Right lobe of liver (tissue), 6 donors: ENCODE measurements around the gene ACSBG1. TPM values are rescaled to one million over a fixed set of nuclear protein-coding genes. Genes with fewer than 3 reads are reported as not detected.

Experiments used
- ATAC-seq, 4 donors: fragments of 200-7000 bp; cut with Tn5 transposase; one replicate each; pipeline ENCODE4 v1.9.1; 2020; ENCODE audit warnings: mild to moderate bottlenecking in 4 of 4, moderate library complexity in 4 of 4
- DNase-seq, 3 donors: peaks; one replicate each; pipeline ENCODE4 v3.0.0-alpha.2; 2020
- H3K27ac ChIP-seq, 3 donors: fragments of 200-600 bp; one replicate each; pipeline ENCODE4 v1.8.0; 2022
- H3K27me3 ChIP-seq, 2 donors: fragments of 200-600 bp; one replicate each; pipeline ENCODE4 v1.8.0; 2022
- H3K36me3 ChIP-seq, 4 donors: fragments of 200-600 bp; sonication (generic) in 1 of 4; one replicate each; pipeline versions ENCODE4 v1.5.1 to v1.8.0; 2017 to 2022; ENCODE audit warnings: control low read depth in 1 of 4
- H3K4me1 ChIP-seq, 4 donors: fragments of 200-600 bp; sonication (generic) in 1 of 4; one replicate each; pipeline versions ENCODE4 v1.5.1 to v1.8.0; 2017 to 2022; ENCODE audit warnings: control low read depth in 1 of 4
- H3K4me3 ChIP-seq, 3 donors: fragments of 200-600 bp; one replicate each; pipeline ENCODE4 v1.8.0; 2022
- H3K9me3 ChIP-seq, 4 donors: fragments of 200-600 bp; sonication (generic) in 1 of 4; one replicate each; pipeline versions ENCODE4 v1.5.1 to v1.8.0; 2017 to 2022; ENCODE audit warnings: control low read depth in 1 of 4
- POLR2A ChIP-seq: fragments of 450-650 bp; IDR thresholded peaks from one replicate; pipeline ENCODE4 v1.6.1; 2017; ENCODE audit warnings: antibody characterized with exemption, mild to moderate bottlenecking
- WGBS: methylation state at CpG from one replicate; pipeline ENCODE4 v1.1.6; 2018; ENCODE audit warnings: low coverage, low lambda C conversion rate; ENCODE audit not compliant: insufficient coverage; ENCODE audit errors: missing lambda C conversion rate; 5-methylcytosine and 5-hydroxymethylcytosine counted together
- intact Hi-C, 2 donors: fragments of 100-400 bp; cut with DNase I; formaldehyde crosslinking; loops; one replicate each; pipeline versions ENCODE4 v1.11.2 to v1.14.1; 2022
- total RNA-seq, 6 experiments: library from RNA; depleted of rRNA in 2 of 6; stranded (reverse); fragments of >200 nt in 2 of 6; fragmentation: NEBNext Ultra II Directional in 3 of 6; extraction: Animal tissue kit (Norgen Biotek cat#: 25700) in 3 of 6; gene quantifications; one replicate each; pipeline versions ENCODE4 v1.1.0 to v1.2.4, GENCODE V29; 2016 to 2023
- TF ChIP-seq, protein P1 (sequence below), 4 donors: fragments of 200-600 bp in 3 of 4; fragments of 450-650 bp in 1 of 4; IDR thresholded peaks; one replicate each; pipeline versions ENCODE4 v1.5.1 to v1.8.0; 2016 to 2022; ENCODE audit warnings: antibody characterized with exemption in 4 of 4, mild to moderate bottlenecking in 2 of 4
- donor health status: DM: no; HTN: yes; CAD: no.
- donor health status: DM: no; HTN: no; CAD: no.
- donor health status: DM: no; HTN: no; CAD: no.
- donor health status: DM: no; HTN: yes; CAD: no.
- donor health status: DM: no; HTN: yes; CAD: no.

The ACSBG1 gene
- total RNA-seq, 6 experiments from 2014 or later, result not detected

- intact Hi-C loops, result loop anchor here (5.0 kb wide), 2 partner anchors 72 to 82 kb away; no protein-coding TSS in a partner anchor
These were observed 39.8 kb downstream of the ACSBG1 start for GRCh38 chr15:78194568-78194925.

DNA sequence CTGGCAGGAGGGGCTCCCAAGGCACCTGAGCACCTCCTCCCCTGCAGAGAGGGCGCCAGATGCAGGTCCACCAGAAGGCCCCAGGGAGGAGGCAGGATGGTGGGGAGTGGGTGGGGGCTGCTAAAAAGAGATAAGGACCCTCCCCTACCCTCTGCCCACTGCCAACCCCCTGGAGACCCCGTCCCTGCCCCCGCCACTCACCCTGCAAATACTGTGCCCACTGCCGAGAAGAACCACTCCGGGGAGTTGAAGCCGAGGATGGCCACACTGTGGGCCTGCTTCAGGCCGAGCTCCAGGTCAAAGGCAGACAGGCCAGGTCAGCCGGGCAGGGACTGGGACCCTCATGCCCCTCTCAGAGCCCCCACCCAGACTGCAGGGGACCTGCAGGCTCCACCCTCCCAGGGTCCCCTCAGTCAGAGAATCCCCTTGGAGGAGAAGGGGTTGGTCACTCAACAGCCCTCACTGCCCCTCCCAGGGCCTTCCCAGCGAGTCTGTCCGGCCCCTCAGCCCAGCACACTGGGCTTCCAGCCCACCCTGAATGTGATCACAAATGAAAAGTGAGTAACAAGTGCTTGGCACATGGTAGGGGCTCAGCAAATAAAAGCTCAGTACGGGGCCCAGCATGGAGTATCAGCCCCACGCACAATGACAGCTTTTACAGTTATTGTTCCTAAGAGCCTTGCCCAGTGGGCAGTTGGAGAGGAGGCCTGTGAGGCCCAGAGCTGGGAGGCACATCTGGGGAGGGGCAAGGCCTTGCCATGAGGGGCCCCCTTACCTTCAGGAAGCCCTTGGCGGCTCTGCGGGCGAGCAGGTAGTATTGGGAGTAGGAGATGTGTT is 40.4 kb downstream of the ACSBG1 start:
- peak in 1 of 4 donors; percentile 7 for ATAC-seq
- no peaks in the 10 kb centered on the region for H3K36me3 ChIP-seq

More at GRCh38 chr15:78194568-78194925, 39.8 kb downstream of the ACSBG1 start:
- no peaks in the 10 kb centered on the region for H3K27me3 ChIP-seq
- ATAC-seq (no peak), DNase-seq (peak in 1 of 3 donors; percentile 42)
- no peaks in the 10 kb centered on the region for H3K9me3 ChIP-seq
- TF ChIP-seq POLR2A, result no peak
- TF ChIP-seq, protein P1, sequence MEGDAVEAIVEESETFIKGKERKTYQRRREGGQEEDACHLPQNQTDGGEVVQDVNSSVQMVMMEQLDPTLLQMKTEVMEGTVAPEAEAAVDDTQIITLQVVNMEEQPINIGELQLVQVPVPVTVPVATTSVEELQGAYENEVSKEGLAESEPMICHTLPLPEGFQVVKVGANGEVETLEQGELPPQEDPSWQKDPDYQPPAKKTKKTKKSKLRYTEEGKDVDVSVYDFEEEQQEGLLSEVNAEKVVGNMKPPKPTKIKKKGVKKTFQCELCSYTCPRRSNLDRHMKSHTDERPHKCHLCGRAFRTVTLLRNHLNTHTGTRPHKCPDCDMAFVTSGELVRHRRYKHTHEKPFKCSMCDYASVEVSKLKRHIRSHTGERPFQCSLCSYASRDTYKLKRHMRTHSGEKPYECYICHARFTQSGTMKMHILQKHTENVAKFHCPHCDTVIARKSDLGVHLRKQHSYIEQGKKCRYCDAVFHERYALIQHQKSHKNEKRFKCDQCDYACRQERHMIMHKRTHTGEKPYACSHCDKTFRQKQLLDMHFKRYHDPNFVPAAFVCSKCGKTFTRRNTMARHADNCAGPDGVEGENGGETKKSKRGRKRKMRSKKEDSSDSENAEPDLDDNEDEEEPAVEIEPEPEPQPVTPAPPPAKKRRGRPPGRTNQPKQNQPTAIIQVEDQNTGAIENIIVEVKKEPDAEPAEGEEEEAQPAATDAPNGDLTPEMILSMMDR (IDR thresholded peaks at IDR 0.05), result no peak
- H3K27ac ChIP-seq, result no peak overlapping the region
- no peaks in the 10 kb centered on the region for H3K4me1 ChIP-seq
- H3K4me3 ChIP-seq, result no peak overlapping the region
- WGBS, result 60% methylated on average over 2 of the region's 15 CpGs
- no peaks in the 10 kb centered on the region for H3K36me3 ChIP-seq

GRCh38 chr15:78192826-78193594 is 41.4 kb downstream of the ACSBG1 start:
- Histone ChIP-seq H3K9me3 (no peaks in the 10 kb centered on the region), H3K27ac (no peak overlapping the region), H3K4me3 (no peak overlapping the region), H3K4me1 (no peaks in the 10 kb centered on the region), H3K36me3 (no peaks in the 10 kb centered on the region), H3K27me3 (no peaks in the 10 kb centered on the region)
- intact Hi-C loops, result loop anchor here (5.0 kb wide), 2 partner anchors 71 to 81 kb away; no protein-coding TSS in a partner anchor
- WGBS, result 87% methylated on average over 5 of the region's 10 CpGs
- TF ChIP-seq POLR2A, result no peak
- DNase-seq (peak in 1 of 3 donors; percentile 40), ATAC-seq (no peak)

More for the DNA sequence above, 40.4 kb downstream of the ACSBG1 start:
- no peak for TF ChIP-seq POLR2A
- TF ChIP-seq, protein P1 (IDR thresholded peaks at IDR 0.05), result no peak
- H3K27ac ChIP-seq, result no peak overlapping the region
- peak in 1 of 3 donors; percentile 33 for DNase-seq
- WGBS, result 88% methylated on average over 4 of the region's 15 CpGs
- H3K9me3 ChIP-seq, result no peaks in the 10 kb centered on the region
- no peak overlapping the region for H3K4me3 ChIP-seq
- intact Hi-C loops, result loop anchor here (5.0 kb wide), 2 partner anchors 72 to 82 kb away; no protein-coding TSS in a partner anchor
- no peaks in the 10 kb centered on the region for H3K4me1 ChIP-seq
- no peaks in the 10 kb centered on the region for H3K27me3 ChIP-seq

DNA sequence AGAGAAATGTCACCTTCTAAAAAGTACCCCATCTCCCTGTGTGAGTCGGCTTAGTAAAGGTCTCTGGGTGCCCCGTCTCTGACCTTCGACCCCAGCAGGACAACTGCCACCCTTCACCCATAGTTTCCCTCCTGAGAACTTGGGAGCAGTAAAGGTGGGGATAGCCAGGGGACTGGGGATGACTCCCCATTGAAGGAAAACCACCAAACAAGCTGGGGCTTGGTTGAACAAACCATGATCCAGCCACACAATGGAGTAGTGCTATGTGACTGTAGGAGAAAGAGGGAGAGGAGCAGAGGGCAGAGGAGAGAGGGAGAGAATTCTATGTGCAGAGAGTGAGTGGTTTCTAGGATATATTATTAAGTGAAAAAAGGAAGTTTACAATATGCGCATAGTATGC is 51.5 kb downstream of the ACSBG1 start:
- intact Hi-C loops, result no loop called here
- 77% methylated on average over 4 of the region's 4 CpGs for WGBS
- DNase-seq, result peak in 1 of 3 donors; percentile 1

More for the DNA sequence above, 51.5 kb downstream of the ACSBG1 start:
- Histone ChIP-seq H3K9me3 (no peaks in the 10 kb centered on the region), H3K4me3 (no peak overlapping the region), H3K27ac (no peak overlapping the region), H3K4me1 (no peaks in the 10 kb centered on the region), H3K27me3 (no peaks in the 10 kb centered on the region), H3K36me3 (no peaks in the 10 kb centered on the region)
- no peak for ATAC-seq
- TF ChIP-seq, protein P1 (IDR thresholded peaks at IDR 0.05), result no peak
- no peak for TF ChIP-seq POLR2A
